ENCODE data around the gene TDRKH.
"Not testable (repeated sequence)": the region's sequence is repeated elsewhere in the genome, so short reads cannot be mapped to it uniquely, and the experiment has no call there.

TDRKH gene

GRCh38 chr1:151759241-151759640 lies 31.1 kb downstream of the TDRKH start:
- H3K27me3 Mint-ChIP-seq, result no peaks in the 10 kb centered on the region
- no peak overlapping the region for H3K27ac Mint-ChIP-seq
- H3K4me3 Mint-ChIP-seq, result no peak overlapping the region
- ATAC-seq (replicated peaks) (no peak), DNase-seq (no peak)
- peaks cover 64% of the 10 kb centered on the region for H3K36me3 Mint-ChIP-seq (ENCODE audit: insufficient read depth)
- H3K4me1 Mint-ChIP-seq (ENCODE audit: low read depth in 2 of 2), result peaks cover 18 to 19% of the 10 kb centered on the region in 2 donors
- H3K9me3 Mint-ChIP-seq, result no peaks in the 10 kb centered on the region

- Mint-ChIP-seq H3K36me3 (ENCODE audit: insufficient read depth) (peaks cover 40% of the 10 kb centered on the region), H3K27ac (peak overlapping the region in 1 of 2 donors; percentile 16), H3K9me3 (no peaks in the 10 kb centered on the region), H3K4me3 (no peak overlapping the region), H3K4me1 (ENCODE audit: low read depth in 2 of 2) (peaks cover 6% of the 10 kb centered on the region in 2 donors), H3K27me3 (peaks cover 6 to 10% of the 10 kb centered on the region in 2 donors)
- no peak for DNase-seq
- no peak for ATAC-seq (replicated peaks)
Measured at GRCh38 chr1:151756291-151756690, 34.0 kb downstream of the TDRKH start.

- no peak overlapping the region for H3K4me3 Mint-ChIP-seq
Measured at GRCh38 chr1:151741516-151741915, 48.8 kb downstream of the TDRKH start.

DNA sequence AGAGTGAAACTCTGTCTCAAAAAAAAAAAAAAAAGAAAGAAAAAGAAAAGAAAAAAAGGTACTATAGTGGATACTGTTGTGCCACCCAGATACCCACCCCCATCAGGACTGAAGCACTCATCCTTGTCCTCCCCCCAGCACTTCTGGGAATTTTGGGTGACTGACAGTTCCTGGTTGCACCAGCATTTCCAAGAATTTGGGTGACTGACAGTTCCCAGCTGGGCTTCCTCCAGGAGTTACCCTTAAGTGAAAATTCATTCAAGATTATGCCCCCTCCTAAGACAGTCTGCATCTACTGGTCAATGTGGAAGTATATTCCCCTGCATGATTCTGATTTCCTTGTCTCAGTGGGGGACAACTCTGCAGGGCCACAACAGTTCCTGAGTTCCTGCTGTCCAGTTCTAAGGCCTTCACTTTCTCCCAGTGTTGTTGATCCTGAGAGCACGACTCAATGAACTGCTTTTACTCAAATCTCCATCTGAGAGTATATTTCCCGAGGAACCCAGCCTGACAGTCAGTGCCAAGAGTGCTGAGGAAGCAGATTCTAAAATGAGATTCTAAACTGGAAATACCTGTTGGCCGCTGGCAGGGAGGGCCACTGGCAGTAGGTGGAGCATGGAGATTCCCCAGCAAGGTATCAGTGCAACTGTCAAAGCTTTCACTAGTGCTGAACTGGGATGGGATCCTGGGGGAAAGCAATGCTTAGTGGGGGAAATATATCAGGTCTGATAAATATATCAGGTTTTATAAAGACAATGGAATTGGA lies 50.5 kb downstream of the TDRKH start:
- DNase-seq (no peak), ATAC-seq (replicated peaks) (no peak)
- Mint-ChIP-seq H3K4me1 (ENCODE audit: low read depth in 2 of 2) (peaks cover 0 to 2% of the 10 kb centered on the region in 2 donors), H3K36me3 (ENCODE audit: insufficient read depth) (no peaks in the 10 kb centered on the region), H3K27me3 (peaks cover 4 to 5% of the 10 kb centered on the region in 2 donors), H3K4me3 (no peak overlapping the region), H3K27ac (no peak overlapping the region), H3K9me3 (no peaks in the 10 kb centered on the region)

More at GRCh38 chr1:151741516-151741915, 48.8 kb downstream of the TDRKH start:
- Mint-ChIP-seq H3K36me3 (ENCODE audit: insufficient read depth) (no peaks in the 10 kb centered on the region), H3K27ac (no peak overlapping the region), H3K4me1 (ENCODE audit: low read depth in 2 of 2) (no peaks in the 10 kb centered on the region), H3K9me3 (no peaks in the 10 kb centered on the region), H3K27me3 (no peaks in the 10 kb centered on the region)
- DNase-seq (no peak), ATAC-seq (replicated peaks) (no peak)

- H3K4me1 Mint-ChIP-seq (ENCODE audit: low read depth in 2 of 2), result peaks cover 0 to 2% of the 10 kb centered on the region in 2 donors
- DNase-seq (no peak), ATAC-seq (replicated peaks) (no peak)
- no peak overlapping the region for H3K27ac Mint-ChIP-seq
- peaks cover 13 to 17% of the 10 kb centered on the region in 2 donors for H3K27me3 Mint-ChIP-seq
- no peak overlapping the region for H3K4me3 Mint-ChIP-seq
- H3K36me3 Mint-ChIP-seq (ENCODE audit: insufficient read depth), result no peaks in the 10 kb centered on the region
- H3K9me3 Mint-ChIP-seq, result no peaks in the 10 kb centered on the region
Measured at GRCh38 chr1:151737479-151737878, 52.8 kb downstream of the TDRKH start.

DNA sequence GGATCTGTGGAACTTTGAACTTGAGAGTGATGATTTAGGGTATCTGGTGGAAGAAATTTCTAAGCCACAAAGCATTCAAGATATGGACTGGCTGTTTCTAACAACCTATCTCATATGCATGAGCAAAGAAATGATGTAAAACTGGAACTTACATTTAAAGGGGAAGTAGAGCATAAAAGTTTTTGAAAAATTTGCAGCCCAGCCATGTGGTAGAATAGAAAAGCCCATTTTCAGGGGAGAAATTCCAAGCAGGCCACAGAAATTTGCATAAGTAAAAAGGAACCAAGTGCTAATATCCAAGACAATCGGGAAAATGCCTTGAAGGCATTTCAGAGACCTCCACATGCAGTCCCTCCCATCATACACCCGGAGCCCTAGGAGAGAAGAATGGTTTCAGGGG lies 53.3 kb downstream of the TDRKH start:
- ATAC-seq (replicated peaks), result no peak
- Mint-ChIP-seq H3K4me1 (ENCODE audit: low read depth in 2 of 2) (peaks cover 0 to 2% of the 10 kb centered on the region in 2 donors), H3K27ac (no peak overlapping the region), H3K4me3 (no peak overlapping the region), H3K27me3 (peaks cover 15 to 21% of the 10 kb centered on the region in 2 donors), H3K9me3 (no peaks in the 10 kb centered on the region), H3K36me3 (ENCODE audit: insufficient read depth) (no peaks in the 10 kb centered on the region)
- DNase-seq, result no peak

GRCh38 chr1:151733995-151734394 lies 56.3 kb downstream of the TDRKH start:
- H3K27me3 Mint-ChIP-seq, result peaks cover 46% of the 10 kb centered on the region in 2 donors
- not testable (repeated sequence) for H3K36me3 Mint-ChIP-seq (ENCODE audit: insufficient read depth); DNase-seq; H3K27ac Mint-ChIP-seq; H3K4me3 Mint-ChIP-seq; H3K9me3 Mint-ChIP-seq; H3K4me1 Mint-ChIP-seq (ENCODE audit: low read depth in 2 of 2); ATAC-seq (replicated peaks)

GRCh38 chr1:151733126-151733525 lies 57.2 kb downstream of the TDRKH start:
- H3K4me3 Mint-ChIP-seq, result no peak overlapping the region
- no peak for DNase-seq
- no peaks in the 10 kb centered on the region for H3K9me3 Mint-ChIP-seq
- H3K36me3 Mint-ChIP-seq (ENCODE audit: insufficient read depth), result no peaks in the 10 kb centered on the region
- peaks cover 0 to 3% of the 10 kb centered on the region in 2 donors for H3K4me1 Mint-ChIP-seq (ENCODE audit: low read depth in 2 of 2)
- no peak overlapping the region for H3K27ac Mint-ChIP-seq
- ATAC-seq (replicated peaks), result no peak
- H3K27me3 Mint-ChIP-seq, result peaks cover 54% of the 10 kb centered on the region in 2 donors

- DNase-seq, result no peak
- H3K27ac Mint-ChIP-seq, result no peak overlapping the region
- H3K4me3 Mint-ChIP-seq, result no peak overlapping the region
- H3K9me3 Mint-ChIP-seq, result no peaks in the 10 kb centered on the region
- peaks cover 80 to 83% of the 10 kb centered on the region in 2 donors for H3K27me3 Mint-ChIP-seq
- H3K4me1 Mint-ChIP-seq (ENCODE audit: low read depth in 2 of 2), result peaks cover 0 to 2% of the 10 kb centered on the region in 2 donors
- no peak for ATAC-seq (replicated peaks)
- H3K36me3 Mint-ChIP-seq (ENCODE audit: insufficient read depth), result no peaks in the 10 kb centered on the region
Measured at GRCh38 chr1:151729966-151730291, 60.4 kb downstream of the TDRKH start.

GRCh38 chr1:151729157-151729965 lies 60.9 kb downstream of the TDRKH start:
- no peak for ATAC-seq (replicated peaks)
- H3K4me3 Mint-ChIP-seq, result no peak overlapping the region
- no peaks in the 10 kb centered on the region for H3K36me3 Mint-ChIP-seq (ENCODE audit: insufficient read depth)
- H3K27ac Mint-ChIP-seq, result no peak overlapping the region
- H3K9me3 Mint-ChIP-seq, result no peaks in the 10 kb centered on the region
- DNase-seq, result no peak
- peaks cover 79 to 82% of the 10 kb centered on the region in 2 donors for H3K27me3 Mint-ChIP-seq
- H3K4me1 Mint-ChIP-seq (ENCODE audit: low read depth in 2 of 2), result peaks cover 0 to 1% of the 10 kb centered on the region in 2 donors

DNA sequence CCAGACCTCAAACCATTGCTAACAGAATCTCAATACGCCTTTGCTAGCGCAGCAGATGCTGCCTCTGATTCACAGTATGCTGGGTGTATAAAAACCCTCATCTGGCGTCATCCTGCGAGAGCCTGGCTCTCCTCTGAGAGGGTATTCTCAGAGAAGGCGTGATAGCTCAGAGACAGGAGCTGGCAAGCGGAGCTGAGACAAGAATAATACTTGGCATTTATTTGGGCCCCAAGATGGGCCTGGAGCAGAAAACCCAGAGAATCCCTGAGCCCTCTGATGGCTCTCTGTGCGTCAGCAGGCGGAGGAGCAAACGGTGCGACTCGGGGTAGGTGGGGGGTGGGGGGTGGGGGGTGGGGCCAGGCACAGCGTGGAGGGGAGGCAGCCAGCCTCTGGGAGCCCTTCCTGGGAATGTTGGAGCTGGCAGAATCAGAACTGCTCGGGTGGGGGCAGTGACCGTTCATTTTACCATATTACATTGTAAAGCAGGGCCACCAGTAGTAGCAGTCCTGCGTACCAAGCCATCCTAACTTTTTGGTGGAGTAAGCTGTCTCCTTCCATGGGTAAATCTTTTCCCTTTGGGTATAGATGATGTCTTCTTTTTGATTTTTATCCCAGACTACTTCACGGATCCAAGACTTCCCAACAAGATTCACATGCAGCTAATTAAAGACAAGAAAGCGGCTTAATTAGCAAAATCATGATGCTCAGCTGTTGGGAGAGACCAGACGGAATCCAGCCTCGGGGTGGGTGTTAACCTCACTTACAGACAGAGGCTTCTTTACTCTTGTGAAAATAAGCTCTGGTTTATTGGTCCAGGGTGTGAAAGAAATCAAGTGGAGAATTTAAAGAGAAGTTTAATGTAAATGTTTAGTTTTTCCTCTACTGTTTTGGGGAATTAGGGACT lies 61.9 kb downstream of the TDRKH start:
- Mint-ChIP-seq H3K9me3 (no peaks in the 10 kb centered on the region), H3K36me3 (ENCODE audit: insufficient read depth) (no peaks in the 10 kb centered on the region), H3K27me3 (peaks cover 81 to 84% of the 10 kb centered on the region in 2 donors), H3K27ac (no peak overlapping the region), H3K4me3 (no peak overlapping the region), H3K4me1 (ENCODE audit: low read depth in 2 of 2) (peaks cover 0 to 1% of the 10 kb centered on the region in 2 donors)
- no peak for DNase-seq
- ATAC-seq (replicated peaks), result no peak

DNA sequence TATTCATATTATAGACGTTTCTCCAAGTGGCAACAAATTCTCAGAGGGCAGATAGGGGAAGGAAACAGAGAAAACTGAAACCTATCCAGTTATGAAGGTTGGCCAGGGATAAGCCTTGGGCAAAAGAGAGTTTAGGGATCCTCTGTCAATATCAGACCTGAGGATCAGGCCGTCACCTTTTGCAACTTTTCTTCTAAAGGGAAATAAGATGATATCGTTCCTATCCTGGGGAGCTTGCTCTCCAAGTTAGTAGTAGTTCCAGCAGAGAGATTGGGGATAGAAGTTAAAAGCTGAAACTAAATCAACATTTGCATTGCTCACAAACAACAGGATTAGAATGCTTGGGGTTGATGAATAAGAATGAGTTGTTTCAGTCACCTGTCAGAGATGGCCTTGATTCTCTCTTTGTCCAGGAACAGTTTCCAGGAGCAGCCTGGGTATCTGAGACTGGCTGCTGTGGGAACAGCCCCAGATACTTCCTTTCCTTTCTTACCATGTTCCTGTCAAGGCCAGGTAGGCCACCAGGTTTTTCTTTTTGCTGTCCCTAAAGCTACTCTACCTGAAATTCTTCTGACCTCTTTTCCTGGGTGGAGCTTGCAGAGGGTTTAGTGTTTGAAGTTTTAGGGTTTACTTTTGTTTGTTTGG lies 66.5 kb downstream of the TDRKH start:
- Mint-ChIP-seq H3K4me3 (no peak overlapping the region), H3K27ac (no peak overlapping the region), H3K27me3 (peaks cover 56 to 66% of the 10 kb centered on the region in 2 donors), H3K36me3 (ENCODE audit: insufficient read depth) (no peaks in the 10 kb centered on the region), H3K9me3 (no peaks in the 10 kb centered on the region), H3K4me1 (ENCODE audit: low read depth in 2 of 2) (peaks cover 16% of the 10 kb centered on the region in 2 donors)
- DNase-seq, result no peak
- ATAC-seq (replicated peaks), result no peak

Data from effector memory CD8-positive, alpha-beta T cell (primary cell).